Epithelial cell of proximal tubule (primary cell): ENCODE results near the gene CDH22. TPM values are rescaled to one million over a fixed set of nuclear protein-coding genes. Genes with fewer than 3 reads are reported as not detected.

Experiments used
- DNase-seq: peaks from one replicate; pipeline ENCODE4 v3.0.0-alpha.2; 2011; ENCODE audit warnings: low read depth
- H3K4me3 ChIP-seq: 2 replicates; pipeline ENCODE4 v1.5.1; 2011; ENCODE audit warnings: low read depth, mild to moderate bottlenecking, low read length
- CTCF ChIP-seq: conservative IDR thresholded peaks from 2 replicates; pipeline ENCODE4 v1.5.1; 2012; ENCODE audit warnings: low read depth, mild to moderate bottlenecking, low read length
- total RNA-seq: library from RNA; depleted of rRNA; stranded (reverse); fragments of >200 nt; gene quantifications from 2 replicates; pipeline ENCODE4 v1.2.3, GENCODE V29; 2015

The CDH22 gene
- total RNA-seq, 1 donor from 2014 or later: not detected

- no peak for DNase-seq
- TF ChIP-seq CTCF: no peak
- H3K4me3 ChIP-seq: no peak overlapping the region
Measured at GRCh38 chr20:46182276-46183200, 125.8 kb downstream of the CDH22 start.

GRCh38 chr20:46179862-46180261 lies 128.4 kb downstream of the CDH22 start:
- no peak for TF ChIP-seq CTCF
- H3K4me3 ChIP-seq: no peak overlapping the region
- no peak for DNase-seq

GRCh38 chr20:46178891-46179290 lies 129.4 kb downstream of the CDH22 start:
- H3K4me3 ChIP-seq: no peak overlapping the region
- DNase-seq: no peak
- TF ChIP-seq CTCF: no peak

- DNase-seq: no peak
- H3K4me3 ChIP-seq: no peak overlapping the region
- no peak for TF ChIP-seq CTCF
Measured at GRCh38 chr20:46177768-46178167, 130.5 kb downstream of the CDH22 start.

GRCh38 chr20:46176739-46177378 lies 131.4 kb downstream of the CDH22 start:
- H3K4me3 ChIP-seq: no peak overlapping the region
- no peak for TF ChIP-seq CTCF
- no peak for DNase-seq

- no peak for TF ChIP-seq CTCF
- H3K4me3 ChIP-seq: no peak overlapping the region
- no peak for DNase-seq
Measured at GRCh38 chr20:46175127-46175494, 133.2 kb downstream of the CDH22 start.
